Lower leg skin (tissue), 3 donors: ENCODE results near the gene CDKN2C.

Experiments used
- POLR2A ChIP-seq, 2 donors: fragments of 450-650 bp; IDR thresholded peaks; one replicate each; pipeline ENCODE4 v1.6.1; 2016 to 2017; ENCODE audit warnings: antibody characterized with exemption in 2 of 2, mild to moderate bottlenecking in 1 of 2, moderate library complexity in 1 of 2
- TF ChIP-seq, protein P1 (sequence below), 3 donors: fragments of 450-650 bp; IDR thresholded peaks; one replicate each; pipeline ENCODE4 v1.5.1; 2016; ENCODE audit warnings: antibody characterized with exemption in 3 of 3, mild to moderate bottlenecking in 3 of 3, moderate library complexity in 2 of 3

DNA sequence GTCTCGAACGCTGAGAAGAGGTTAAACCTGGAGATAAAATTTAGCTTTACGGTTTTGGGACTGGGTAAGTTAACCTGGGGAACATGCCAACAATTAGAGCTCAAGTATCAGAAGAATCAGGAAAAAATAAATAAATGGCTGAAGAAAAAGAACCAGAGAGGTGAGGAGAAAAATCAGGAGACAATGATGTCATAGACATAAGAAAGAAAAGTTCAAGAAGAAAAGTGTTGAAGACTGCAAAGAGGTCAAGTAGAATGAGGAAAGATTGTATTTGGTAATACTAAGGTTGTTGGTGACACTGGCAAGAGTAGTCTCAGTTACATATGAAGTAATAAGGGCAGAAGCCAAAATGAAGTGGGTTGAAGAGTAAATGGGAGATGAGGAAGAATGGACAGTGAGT, 26.0 kb downstream of the CDKN2C start:
- TF ChIP-seq, protein P1, sequence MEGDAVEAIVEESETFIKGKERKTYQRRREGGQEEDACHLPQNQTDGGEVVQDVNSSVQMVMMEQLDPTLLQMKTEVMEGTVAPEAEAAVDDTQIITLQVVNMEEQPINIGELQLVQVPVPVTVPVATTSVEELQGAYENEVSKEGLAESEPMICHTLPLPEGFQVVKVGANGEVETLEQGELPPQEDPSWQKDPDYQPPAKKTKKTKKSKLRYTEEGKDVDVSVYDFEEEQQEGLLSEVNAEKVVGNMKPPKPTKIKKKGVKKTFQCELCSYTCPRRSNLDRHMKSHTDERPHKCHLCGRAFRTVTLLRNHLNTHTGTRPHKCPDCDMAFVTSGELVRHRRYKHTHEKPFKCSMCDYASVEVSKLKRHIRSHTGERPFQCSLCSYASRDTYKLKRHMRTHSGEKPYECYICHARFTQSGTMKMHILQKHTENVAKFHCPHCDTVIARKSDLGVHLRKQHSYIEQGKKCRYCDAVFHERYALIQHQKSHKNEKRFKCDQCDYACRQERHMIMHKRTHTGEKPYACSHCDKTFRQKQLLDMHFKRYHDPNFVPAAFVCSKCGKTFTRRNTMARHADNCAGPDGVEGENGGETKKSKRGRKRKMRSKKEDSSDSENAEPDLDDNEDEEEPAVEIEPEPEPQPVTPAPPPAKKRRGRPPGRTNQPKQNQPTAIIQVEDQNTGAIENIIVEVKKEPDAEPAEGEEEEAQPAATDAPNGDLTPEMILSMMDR (IDR thresholded peaks at IDR 0.05) = no peak
- no peak for TF ChIP-seq POLR2A (IDR thresholded peaks at IDR 0.05)
